A673 (cell line): Measurements from ENCODE around the gene ZFAND2B. TPM values are rescaled to one million over a fixed set of nuclear protein-coding genes. Genes with fewer than 3 reads are reported as not detected.
A peak's percentile ranks its signal among the peaks of the same experiment; 100 is the strongest.

Experiments used
- BruUV-seq: library from RNA; stranded (reverse); fragments of 400-500 nt; replicated peaks from 2 replicates; lab custom pipeline; 2021; lab: Mats Ljungman, UMichigan
- CTCF ChIA-PET: fragments of 300-600 bp; sonication (Branson Sonifier 250); formaldehyde crosslinking; loops from one replicate; lab custom pipeline; 2022; ENCODE audit warnings: antibody characterized with exemption; lab: Charles Lee
- POLR2A ChIA-PET: fragments of 300-600 bp; sonication (Branson Sonifier 250); formaldehyde crosslinking; loops from one replicate; lab custom pipeline; 2022; ENCODE audit warnings: antibody characterized with exemption; ENCODE audit not compliant: low non-redundant PET; lab: Charles Lee
- DNase-seq: peaks from one replicate; pipeline ENCODE4 v3.0.0-alpha.2; 2015; ENCODE audit warnings: low spot score
- H3K27ac ChIP-seq: fragments of 200-600 bp; sonication (generic); 2 replicates; pipeline ENCODE4 v1.5.1; 2016; ENCODE audit warnings: mixed run types, low read depth, mild to moderate bottlenecking, mixed read lengths, antibody characterized with exemption, low read length; ENCODE audit not compliant: poor library complexity, severe bottlenecking
- H3K27me3 ChIP-seq: fragments of 200-600 bp; sonication (generic); replicated peaks from 2 replicates; pipeline ENCODE4 v1.6.1; 2017; ENCODE audit warnings: mixed run types, low read depth, mild to moderate bottlenecking, mixed read lengths, antibody characterized with exemption, low read length; ENCODE audit not compliant: insufficient read depth, poor library complexity
- H3K36me3 ChIP-seq: fragments of 200-600 bp; sonication (generic); 2 replicates; pipeline ENCODE4 v1.6.1; 2016; ENCODE audit warnings: mixed run types, mild to moderate bottlenecking, mixed read lengths, antibody characterized with exemption, low read length; ENCODE audit not compliant: insufficient read depth, poor library complexity, severe bottlenecking
- H3K4me1 ChIP-seq: fragments of 200-600 bp; sonication (generic); 2 replicates; pipeline ENCODE4 v1.6.1; 2017; ENCODE audit warnings: mixed run types, mild to moderate bottlenecking, mixed read lengths, antibody characterized with exemption, low read length; ENCODE audit not compliant: insufficient read depth, poor library complexity, severe bottlenecking
- H3K4me3 ChIP-seq: fragments of 200-600 bp; sonication (generic); 2 replicates; pipeline ENCODE4 v1.5.1; 2016; ENCODE audit warnings: low read depth, mixed run types, mild to moderate bottlenecking, mixed read lengths, low read length; ENCODE audit not compliant: poor library complexity, severe bottlenecking
- H3K9me3 ChIP-seq: fragments of 200-600 bp; sonication (generic); 2 replicates; pipeline ENCODE4 v1.6.1; 2016; ENCODE audit warnings: mixed run types, low read depth, mild to moderate bottlenecking, mixed read lengths, antibody characterized with exemption, low read length; ENCODE audit not compliant: poor library complexity, severe bottlenecking
- EZH2 ChIP-seq: fragments of 200-600 bp; sonication (generic); IDR thresholded peaks from 2 replicates; pipeline ENCODE4 v1.6.1; 2017; ENCODE audit warnings: borderline replicate concordance, low read depth, mild to moderate bottlenecking, mixed read lengths, antibody characterized with exemption, low read length; ENCODE audit not compliant: poor library complexity, severe bottlenecking
- intact Hi-C: fragments of 100-400 bp; cut with micrococcal nuclease; formaldehyde crosslinking; loops from one replicate; pipeline ENCODE4 v1.10.0; 2022; ENCODE audit not compliant: unreplicated experiment
- total RNA-seq: library from RNA; stranded (reverse); gene quantifications from 2 replicates; pipeline ENCODE4 v1.2.3, GENCODE V29; 2021
- TF ChIP-seq, protein P1 (sequence below): fragments of 300-800, 200-600 bp; sonication (generic); conservative IDR thresholded peaks from 2 replicates; pipeline ENCODE4 v1.5.1; 2017; ENCODE audit warnings: low read depth, mild to moderate bottlenecking, antibody characterized with exemption, low read length, moderate library complexity, mixed read lengths

Gene ZFAND2B
- total RNA-seq, 1 experiment from 2014 or later, result 20.0 TPM

GRCh38 chr2:219245148-219245898 lies 38.7 kb downstream of the ZFAND2B start, which contains the start of the genes GLB1L and STK16:
TSS of gene GLB1L (minus strand) at chr2:219245444. CDS start at chr2:219243573, 1,871 bp downstream.
TSS of gene STK16 (plus strand) at chr2:219245479. CDS start at chr2:219246000, 521 bp downstream.
- H3K4me3 ChIP-seq, result peak within 1 kb of the TSS; percentile 85
- no peaks in the 10 kb centered on the region for H3K9me3 ChIP-seq
- TF ChIP-seq, protein P1, sequence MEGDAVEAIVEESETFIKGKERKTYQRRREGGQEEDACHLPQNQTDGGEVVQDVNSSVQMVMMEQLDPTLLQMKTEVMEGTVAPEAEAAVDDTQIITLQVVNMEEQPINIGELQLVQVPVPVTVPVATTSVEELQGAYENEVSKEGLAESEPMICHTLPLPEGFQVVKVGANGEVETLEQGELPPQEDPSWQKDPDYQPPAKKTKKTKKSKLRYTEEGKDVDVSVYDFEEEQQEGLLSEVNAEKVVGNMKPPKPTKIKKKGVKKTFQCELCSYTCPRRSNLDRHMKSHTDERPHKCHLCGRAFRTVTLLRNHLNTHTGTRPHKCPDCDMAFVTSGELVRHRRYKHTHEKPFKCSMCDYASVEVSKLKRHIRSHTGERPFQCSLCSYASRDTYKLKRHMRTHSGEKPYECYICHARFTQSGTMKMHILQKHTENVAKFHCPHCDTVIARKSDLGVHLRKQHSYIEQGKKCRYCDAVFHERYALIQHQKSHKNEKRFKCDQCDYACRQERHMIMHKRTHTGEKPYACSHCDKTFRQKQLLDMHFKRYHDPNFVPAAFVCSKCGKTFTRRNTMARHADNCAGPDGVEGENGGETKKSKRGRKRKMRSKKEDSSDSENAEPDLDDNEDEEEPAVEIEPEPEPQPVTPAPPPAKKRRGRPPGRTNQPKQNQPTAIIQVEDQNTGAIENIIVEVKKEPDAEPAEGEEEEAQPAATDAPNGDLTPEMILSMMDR, result no peak
- no peak for TF ChIP-seq EZH2
- peaks cover 6% of the 10 kb centered on the region for H3K36me3 ChIP-seq
- ChIA-PET CTCF (interaction anchor here (1.3 kb wide), 1 partner anchor 50 kb away, joined by 4 read pairs; no protein-coding TSS in a partner anchor), POLR2A (no interaction called here)
- no peaks in the 10 kb centered on the region for H3K27me3 ChIP-seq
- peak; percentile 88 for DNase-seq
- peaks cover 22% of the 10 kb centered on the region for H3K4me1 ChIP-seq
- H3K27ac ChIP-seq, result peak within 1 kb of the TSS; percentile 85
- intact Hi-C loops, result no loop called here
- no TSS peak for BruUV-seq

- TF ChIP-seq EZH2, result no peak
- TF ChIP-seq, protein P1, result no peak
- Histone ChIP-seq H3K4me1 (peaks cover 28% of the 10 kb centered on the region), H3K36me3 (peaks cover 10% of the 10 kb centered on the region), H3K27ac (peak overlapping the region; percentile 85), H3K4me3 (peak overlapping the region; percentile 85), H3K9me3 (no peaks in the 10 kb centered on the region), H3K27me3 (no peaks in the 10 kb centered on the region)
- no TSS peak for BruUV-seq
- no peak for DNase-seq
- intact Hi-C loops, result no loop called here
- ChIA-PET CTCF (no interaction called here), POLR2A (no interaction called here)
Measured at GRCh38 chr2:219245899-219246230, 39.3 kb downstream of the ZFAND2B start.

DNA sequence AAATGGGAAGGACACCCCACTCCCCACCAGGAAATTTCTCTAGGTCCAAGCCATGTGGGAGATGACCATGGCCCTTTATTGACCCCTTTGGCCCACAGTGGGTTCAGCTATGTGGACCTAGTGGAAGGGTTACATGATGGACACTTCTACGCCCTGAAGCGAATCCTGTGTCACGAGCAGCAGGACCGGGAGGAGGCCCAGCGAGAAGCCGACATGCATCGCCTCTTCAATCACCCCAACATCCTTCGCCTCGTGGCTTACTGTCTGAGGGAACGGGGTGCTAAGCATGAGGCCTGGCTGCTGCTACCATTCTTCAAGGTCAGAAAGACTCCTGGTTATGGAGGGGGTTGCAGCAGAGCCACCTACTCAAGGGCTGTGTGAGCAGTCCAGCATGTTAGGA lies 40.0 kb downstream of the ZFAND2B start:
- ChIA-PET POLR2A (no interaction called here), CTCF (no interaction called here)
- no peak for TF ChIP-seq EZH2
- TF ChIP-seq, protein P1, result no peak
- Histone ChIP-seq H3K4me3 (peak overlapping the region; percentile 85), H3K36me3 (peaks cover 10% of the 10 kb centered on the region), H3K4me1 (peaks cover 30% of the 10 kb centered on the region), H3K27me3 (no peaks in the 10 kb centered on the region), H3K9me3 (no peaks in the 10 kb centered on the region), H3K27ac (peak overlapping the region; percentile 20)
- DNase-seq, result no peak
- BruUV-seq, result no TSS peak
- intact Hi-C loops, result no loop called here
